ENCODE measurements around the gene ITGB3BP.

The ITGB3BP gene

GRCh38 chr1:63534406-63534805, 11.4 kb upstream of the ITGB3BP start:
- H3K27ac ChIP-seq = no peak overlapping the region
- no peak for TF ChIP-seq CTCF (conservative IDR thresholded peaks at IDR 0.05)

- H3K27ac ChIP-seq = no peak overlapping the region
- TF ChIP-seq CTCF (conservative IDR thresholded peaks at IDR 0.05) = no peak
Measured at GRCh38 chr1:63533931-63534330, 10.9 kb upstream of the ITGB3BP start.

- TF ChIP-seq CTCF (conservative IDR thresholded peaks at IDR 0.05) = no peak
- H3K27ac ChIP-seq = no peak overlapping the region
Measured at GRCh38 chr1:63532727-63533126, 9.7 kb upstream of the ITGB3BP start.

- H3K27ac ChIP-seq = peak overlapping the region; percentile 83
- no peak for TF ChIP-seq CTCF (conservative IDR thresholded peaks at IDR 0.05)
Measured at GRCh38 chr1:63524201-63524600, 1.2 kb upstream of the ITGB3BP start.

- peak overlapping the region; percentile 83 for H3K27ac ChIP-seq
- no peak for TF ChIP-seq CTCF (conservative IDR thresholded peaks at IDR 0.05)
Measured at GRCh38 chr1:63523738-63524137, 713 bp upstream of the ITGB3BP start.

GRCh38 chr1:63516629-63517028, 6.4 kb downstream of the ITGB3BP start:
- no peak overlapping the region for H3K27ac ChIP-seq
- TF ChIP-seq CTCF (conservative IDR thresholded peaks at IDR 0.05) = no peak

GRCh38 chr1:63512584-63512983, 10.4 kb downstream of the ITGB3BP start:
- TF ChIP-seq CTCF (conservative IDR thresholded peaks at IDR 0.05) = no peak
- no peak overlapping the region for H3K27ac ChIP-seq

GRCh38 chr1:63509718-63510117, 13.3 kb downstream of the ITGB3BP start:
- TF ChIP-seq CTCF (conservative IDR thresholded peaks at IDR 0.05) = no peak

More at GRCh38 chr1:63509718-63510117, 13.3 kb downstream of the ITGB3BP start:
- no peak overlapping the region for H3K27ac ChIP-seq

Data from VCaP (cell line).